ENCODE results near the gene B3GNT2.

The B3GNT2 gene

GRCh38 chr2:62222674-62223073, 26.8 kb downstream of the B3GNT2 start:
- TF ChIP-seq POLR2AphosphoS5 (IDR thresholded peaks at IDR 0.05; ENCODE audit: low read depth) (no peak), REST (IDR thresholded peaks at IDR 0.05; ENCODE audit: insufficient replicate concordance, low read depth) (no peak), GABPA (IDR thresholded peaks at IDR 0.05; ENCODE audit: low read depth) (no peak), SPI1 (IDR thresholded peaks at IDR 0.05; ENCODE audit: borderline replicate concordance, low read depth) (no peak), CTCF (IDR thresholded peaks at IDR 0.05; ENCODE audit: insufficient read depth, low read length) (no peak)
- no peak overlapping the region for H3K27ac ChIP-seq (replicated peaks)
- no peaks in the 10 kb centered on the region for H3K27me3 ChIP-seq (ENCODE audit: insufficient read depth, poor library complexity, severe bottlenecking)
- H3K4me3 ChIP-seq (replicated peaks; ENCODE audit: insufficient read depth, low read length): no peak overlapping the region
- no peak for DNase-seq (ENCODE audit: low read depth in 1 of 2, low spot score in 1 of 2)

- Histone ChIP-seq H3K27ac (replicated peaks) (no peak overlapping the region), H3K4me3 (replicated peaks; ENCODE audit: insufficient read depth, low read length) (no peak overlapping the region), H3K27me3 (ENCODE audit: insufficient read depth, poor library complexity, severe bottlenecking) (no peaks in the 10 kb centered on the region)
- DNase-seq (ENCODE audit: low read depth in 1 of 2, low spot score in 1 of 2): no peak
- no peak for TF ChIP-seq GABPA (IDR thresholded peaks at IDR 0.05; ENCODE audit: low read depth)
Measured at GRCh38 chr2:62224976-62225375, 29.1 kb downstream of the B3GNT2 start.

- DNase-seq (ENCODE audit: low read depth in 1 of 2, low spot score in 1 of 2): no peak
- TF ChIP-seq GABPA (IDR thresholded peaks at IDR 0.05; ENCODE audit: low read depth) (no peak), SPI1 (IDR thresholded peaks at IDR 0.05; ENCODE audit: borderline replicate concordance, low read depth) (no peak), REST (IDR thresholded peaks at IDR 0.05; ENCODE audit: insufficient replicate concordance, low read depth) (no peak), CTCF (IDR thresholded peaks at IDR 0.05; ENCODE audit: insufficient read depth, low read length) (no peak)
- Histone ChIP-seq H3K4me3 (replicated peaks; ENCODE audit: insufficient read depth, low read length) (no peak overlapping the region), H3K27ac (replicated peaks) (no peak overlapping the region), H3K27me3 (ENCODE audit: insufficient read depth, poor library complexity, severe bottlenecking) (no peaks in the 10 kb centered on the region)
Measured at GRCh38 chr2:62227386-62228075, 31.6 kb downstream of the B3GNT2 start.

GRCh38 chr2:62229082-62229605, 33.2 kb downstream of the B3GNT2 start:
- TF ChIP-seq CTCF (IDR thresholded peaks at IDR 0.05; ENCODE audit: insufficient read depth, low read length) (no peak), SPI1 (IDR thresholded peaks at IDR 0.05; ENCODE audit: borderline replicate concordance, low read depth) (no peak), REST (IDR thresholded peaks at IDR 0.05; ENCODE audit: insufficient replicate concordance, low read depth) (no peak), POLR2AphosphoS5 (IDR thresholded peaks at IDR 0.05; ENCODE audit: low read depth) (no peak), GABPA (IDR thresholded peaks at IDR 0.05; ENCODE audit: low read depth) (no peak)
- Histone ChIP-seq H3K4me3 (replicated peaks; ENCODE audit: insufficient read depth, low read length) (no peak overlapping the region), H3K27ac (replicated peaks) (no peak overlapping the region), H3K27me3 (ENCODE audit: insufficient read depth, poor library complexity, severe bottlenecking) (no peaks in the 10 kb centered on the region)
- no peak for DNase-seq (ENCODE audit: low read depth in 1 of 2, low spot score in 1 of 2)
